GM12873 (cell line): ENCODE data around the gene SAMD1.

Experiments used
- CTCF ChIP-seq: IDR thresholded peaks from 2 replicates; pipeline ENCODE4 v1.5.1; 2012; ENCODE audit warnings: low read depth, mild to moderate bottlenecking, moderate library complexity, low read length, control low read depth; ENCODE audit not compliant: insufficient read depth; ENCODE audit errors: missing control alignments

Gene SAMD1

GRCh38 chr19:14085309-14085995 lies 5.1 kb downstream of the SAMD1 start, which contains the start of gene C19orf67:
TSS of gene C19orf67 (minus strand) at chr19:14085783. CDS start at chr19:14085627, 156 bp downstream.
- no peak for TF ChIP-seq CTCF

- TF ChIP-seq CTCF, result no peak
Observed at GRCh38 chr19:14082675-14082960, 7.9 kb downstream of the SAMD1 start.

GRCh38 chr19:14081797-14082674 lies 8.5 kb downstream of the SAMD1 start:
- no peak for TF ChIP-seq CTCF

GRCh38 chr19:14080887-14081796 lies 9.4 kb downstream of the SAMD1 start:
- no peak for TF ChIP-seq CTCF

- no peak for TF ChIP-seq CTCF
Observed at GRCh38 chr19:14078411-14078810, 12.1 kb downstream of the SAMD1 start.

- peak; percentile 8 for TF ChIP-seq CTCF
Observed at GRCh38 chr19:14073925-14074838, 16.4 kb downstream of the SAMD1 start.
